PC-3 (cell line): ENCODE measurements around the gene OMG. TPM values are rescaled to one million over a fixed set of nuclear protein-coding genes. Genes with fewer than 3 reads are reported as not detected.

Source experiments
- ATAC-seq: fragments of 200-7000 bp; cut with Tn5 transposase; 2 replicates; pipeline ENCODE4 v1.9.1; 2020; ENCODE audit warnings: mild to moderate bottlenecking, moderate library complexity
- BruUV-seq: library from RNA; stranded (reverse); fragments of 400-500 nt; replicated peaks from 2 replicates; lab custom pipeline; 2021; lab: Mats Ljungman, UMichigan
- CTCF ChIA-PET: fragments of 300-600 bp; sonication (Branson Sonifier 250); formaldehyde crosslinking; loops from one replicate; lab custom pipeline; 2022; ENCODE audit warnings: antibody characterized with exemption; lab: Charles Lee
- POLR2A ChIA-PET: fragments of 300-600 bp; sonication (Branson Sonifier 250); formaldehyde crosslinking; loops from one replicate; lab custom pipeline; 2022; ENCODE audit warnings: antibody characterized with exemption; ENCODE audit not compliant: unreplicated experiment; lab: Charles Lee
- DNase-seq: peaks from one replicate; pipeline ENCODE4 v3.0.0-alpha.2; 2015
- H2AFZ ChIP-seq: fragments of 300-600 bp; sonication (generic); 2 replicates; pipeline ENCODE4 v1.6.0; 2016; ENCODE audit warnings: antibody characterized with exemption, low read length
- H3F3A ChIP-seq: fragments of 300-600 bp; sonication (generic); one replicate; pipeline ENCODE4 v1.6.0; 2017; ENCODE audit warnings: antibody characterized with exemption, low read length, control low read depth, mild to moderate bottlenecking; ENCODE audit not compliant: unreplicated experiment
- H3K27ac ChIP-seq: fragments of 300-600 bp; sonication (generic); 2 replicates; pipeline ENCODE4 v1.5.1; 2016; ENCODE audit warnings: mild to moderate bottlenecking, low read length
- H3K27me3 ChIP-seq: fragments of 300-600 bp; sonication (generic); 2 replicates; pipeline ENCODE4 v1.6.1; 2016; ENCODE audit warnings: low read length, mixed read lengths
- H3K36me3 ChIP-seq: fragments of 300-600 bp; sonication (generic); 2 replicates; pipeline ENCODE4 v1.6.1; 2016; ENCODE audit warnings: low read depth, mixed run types, low read length, mixed read lengths
- H3K4me1 ChIP-seq: fragments of 300-600 bp; sonication (generic); 2 replicates; pipeline ENCODE4 v1.5.1; 2016; ENCODE audit warnings: low read length; ENCODE audit not compliant: insufficient read depth
- H3K4me2 ChIP-seq: fragments of 300-600 bp; sonication (generic); 2 replicates; pipeline ENCODE4 v1.6.0; 2016; ENCODE audit warnings: low read length
- H3K4me3 ChIP-seq: fragments of 300-600 bp; sonication (generic); 2 replicates; pipeline ENCODE4 v1.5.1; 2016; ENCODE audit warnings: mild to moderate bottlenecking, low read length, mixed read lengths
- H3K79me2 ChIP-seq: fragments of 300-600 bp; sonication (generic); 2 replicates; pipeline ENCODE4 v1.6.1; 2017; ENCODE audit warnings: low read length, mixed read lengths
- H3K9ac ChIP-seq: fragments of 300-600 bp; sonication (generic); 2 replicates; pipeline ENCODE4 v1.6.0; 2016; ENCODE audit warnings: mild to moderate bottlenecking, low read length
- H3K9me2 ChIP-seq: fragments of 300-600 bp; sonication (generic); replicated peaks from 2 replicates; pipeline ENCODE4 v1.6.1; 2016; ENCODE audit warnings: mixed run types, low read length, mixed read lengths
- H3K9me3 ChIP-seq: fragments of 300-600 bp; sonication (generic); 2 replicates; pipeline ENCODE4 v1.6.1; 2016; ENCODE audit warnings: low read length, mixed read lengths
- H4K20me1 ChIP-seq: fragments of 300-600 bp; sonication (generic); 2 replicates; pipeline ENCODE4 v1.6.1; 2016; ENCODE audit warnings: low read length, mixed read lengths
- CTCF ChIP-seq: fragments of 300-600 bp; sonication (generic); conservative IDR thresholded peaks from 2 replicates; pipeline ENCODE4 v1.5.1; 2017; ENCODE audit warnings: antibody characterized with exemption, low read depth, mild to moderate bottlenecking, low read length
- EZH2 ChIP-seq: fragments of 300-600 bp; sonication (generic); IDR thresholded peaks from one replicate; pipeline ENCODE4 v1.6.1; 2017; ENCODE audit warnings: antibody characterized with exemption, mild to moderate bottlenecking, low read length; ENCODE audit not compliant: unreplicated experiment
- EZH2phosphoT487 ChIP-seq: fragments of 300-600 bp; sonication (generic); IDR thresholded peaks from 2 replicates; pipeline ENCODE4 v1.6.1; 2018; ENCODE audit warnings: mild to moderate bottlenecking, antibody characterized with exemption, low read length, borderline replicate concordance
- intact Hi-C: fragments of 100-400 bp; cut with micrococcal nuclease; formaldehyde crosslinking; loops from 2 replicates; pipeline ENCODE4 v1.9.0; 2023
- total RNA-seq: library from RNA; depleted of rRNA; stranded (reverse); fragments of >200 nt; gene quantifications from 2 replicates; pipeline ENCODE4 v1.2.3, GENCODE V29; 2014

The OMG gene
- total RNA-seq, 1 experiment from 2014 or later = not detected

- intact Hi-C loops = loop anchor here (10.0 kb wide), 1 partner anchor 55 kb away; no protein-coding TSS in a partner anchor
- DNase-seq (no peak), ATAC-seq (no peak)
- BruUV-seq = no TSS peak
- ChIA-PET CTCF (no interaction called here), POLR2A (no interaction called here)
- H2AFZ ChIP-seq = no peak overlapping the region
- H3K79me2 ChIP-seq = no peaks in the 10 kb centered on the region
- no peaks in the 10 kb centered on the region for H3K36me3 ChIP-seq
- no peaks in the 10 kb centered on the region for H3K9me2 ChIP-seq
- H3K9ac ChIP-seq = no peak overlapping the region
- H3F3A ChIP-seq = no peaks in the 10 kb centered on the region
- no peaks in the 10 kb centered on the region for H3K27me3 ChIP-seq
- TF ChIP-seq EZH2phosphoT487 = no peak
- TF ChIP-seq EZH2 = no peak
- no peak for TF ChIP-seq CTCF
- no peak overlapping the region for H3K27ac ChIP-seq
- H3K4me3 ChIP-seq = no peak overlapping the region
- H3K9me3 ChIP-seq = no peaks in the 10 kb centered on the region
- H3K4me1 ChIP-seq = peaks cover 11% of the 10 kb centered on the region
- H3K4me2 ChIP-seq = no peak overlapping the region
- H4K20me1 ChIP-seq = no peaks in the 10 kb centered on the region
Observed at GRCh38 chr17:31309556-31309955, 12.5 kb upstream of the OMG start.

DNA sequence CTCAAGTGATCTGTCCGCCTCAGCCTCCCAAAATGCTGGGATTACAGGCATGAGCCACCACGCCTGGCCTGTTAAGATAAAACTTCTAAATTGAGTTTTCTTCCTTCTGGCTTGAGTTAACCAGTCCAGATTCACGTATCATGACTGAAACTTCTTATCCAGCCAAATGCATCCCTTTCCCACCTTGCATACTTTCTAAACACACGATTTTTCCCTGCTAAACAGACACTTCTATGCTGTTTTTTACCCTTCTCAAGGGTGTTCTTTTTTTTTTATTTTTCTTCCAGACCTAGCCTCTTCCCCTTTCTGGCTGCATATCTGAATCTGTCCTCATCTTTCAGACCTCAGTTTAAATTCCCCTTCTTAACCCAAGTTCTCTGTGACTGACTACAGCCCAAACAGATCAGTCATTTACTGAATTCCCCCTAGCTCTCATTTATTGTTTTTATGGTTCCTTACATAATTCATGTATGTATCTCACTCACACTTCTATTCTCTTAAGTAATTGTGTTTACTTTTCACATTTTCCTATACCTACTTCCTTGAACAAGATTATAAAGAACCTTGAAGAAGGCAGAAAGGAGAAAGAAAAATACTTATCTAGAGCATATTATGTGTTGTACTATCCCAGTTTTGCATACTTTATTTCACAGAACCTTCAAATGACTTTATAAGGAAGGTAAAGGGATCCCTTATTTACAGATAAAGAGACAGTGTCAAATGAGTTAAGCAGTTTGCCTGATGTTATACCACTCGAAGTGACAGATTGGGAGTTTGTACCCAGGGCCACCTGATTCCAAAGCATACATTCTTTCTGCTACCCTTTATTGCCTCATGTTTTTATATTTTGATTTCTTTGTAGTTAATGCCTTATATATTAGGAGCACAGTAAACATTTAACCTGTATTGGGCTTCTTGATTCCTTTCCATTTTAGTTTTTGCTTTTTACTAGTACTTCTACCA lies 11.6 kb upstream of the OMG start:
- CTCF ChIA-PET = no interaction called here
- Histone ChIP-seq H3K4me3 (no peak overlapping the region), H2AFZ (no peak overlapping the region), H3K27me3 (no peaks in the 10 kb centered on the region), H3K4me1 (peaks cover 6% of the 10 kb centered on the region), H3K79me2 (no peaks in the 10 kb centered on the region), H3F3A (no peaks in the 10 kb centered on the region), H3K9me2 (no peaks in the 10 kb centered on the region), H3K4me2 (no peak overlapping the region), H4K20me1 (no peaks in the 10 kb centered on the region), H3K36me3 (no peaks in the 10 kb centered on the region), H3K27ac (no peak overlapping the region), H3K9ac (no peak overlapping the region), H3K9me3 (no peaks in the 10 kb centered on the region)
- TF ChIP-seq CTCF (no peak), EZH2phosphoT487 (no peak), EZH2 (no peak)
- BruUV-seq = no TSS peak
- DNase-seq (no peak), ATAC-seq (no peak)
- intact Hi-C loops = loop anchor here (10.0 kb wide), 1 partner anchor 54 kb away; no protein-coding TSS in a partner anchor
- POLR2A ChIA-PET = interaction anchor here (0.6 kb wide), 1 partner anchor 47 kb away, joined by 3 read pairs; no protein-coding TSS in a partner anchor

DNA sequence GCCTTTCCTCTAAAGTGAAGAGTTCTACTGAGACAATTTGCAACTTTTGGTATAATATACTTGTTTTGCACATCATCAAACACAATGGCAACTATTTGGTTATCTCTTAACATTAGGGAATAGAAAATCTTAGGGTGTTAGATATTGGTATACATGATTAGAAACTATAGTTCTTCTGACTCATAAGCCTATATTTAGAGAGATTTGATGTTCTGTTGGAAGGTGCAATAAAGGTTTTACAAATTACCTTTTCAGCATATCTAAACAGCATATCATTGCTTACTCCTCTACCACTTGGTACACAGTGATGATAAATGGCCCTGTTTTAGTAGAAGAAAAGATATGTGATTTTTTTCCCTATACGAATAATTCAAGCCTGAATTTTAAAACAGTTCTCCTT lies 10.6 kb upstream of the OMG start:
- Histone ChIP-seq H3K9me3 (no peaks in the 10 kb centered on the region), H2AFZ (no peak overlapping the region), H3K9ac (no peak overlapping the region), H4K20me1 (no peaks in the 10 kb centered on the region), H3K4me2 (no peak overlapping the region), H3K36me3 (no peaks in the 10 kb centered on the region), H3K4me3 (no peak overlapping the region), H3K79me2 (no peaks in the 10 kb centered on the region), H3K27me3 (no peaks in the 10 kb centered on the region), H3K4me1 (no peaks in the 10 kb centered on the region), H3F3A (no peaks in the 10 kb centered on the region), H3K9me2 (no peaks in the 10 kb centered on the region), H3K27ac (no peak overlapping the region)
- ATAC-seq = no peak
- no peak for TF ChIP-seq EZH2phosphoT487
- no peak for TF ChIP-seq CTCF
- TF ChIP-seq EZH2 = no peak
- BruUV-seq = no TSS peak
- intact Hi-C loops = loop anchor here (10.0 kb wide), 1 partner anchor 53 kb away; no protein-coding TSS in a partner anchor
- CTCF ChIA-PET = no interaction called here
- no peak for DNase-seq
- POLR2A ChIA-PET = no interaction called here
